Sigmoid colon (tissue), 7 donors: ENCODE results near the gene ACSS3. TPM values are rescaled to one million over a fixed set of nuclear protein-coding genes. Genes with fewer than 3 reads are reported as not detected.
A peak's percentile ranks its signal among the peaks of the same experiment; 100 is the strongest.
"Not testable (repeated sequence)": the region's sequence is repeated elsewhere in the genome, so short reads cannot be mapped to it uniquely, and the experiment has no call there.

Source experiments
- DNase-seq: peaks from one replicate; pipeline ENCODE4 v3.0.0-alpha.2; 2019
- H3K27ac ChIP-seq, 4 donors: fragments of 200-600 bp; sonication (generic); one replicate each; pipeline ENCODE4 v1.5.1; 2016 to 2019; ENCODE audit warnings: mild to moderate bottlenecking in 1 of 4
- H3K27me3 ChIP-seq, 3 donors: fragments of 200-600 bp; sonication (generic); one replicate each; pipeline ENCODE4 v1.5.1; 2019; ENCODE audit warnings: mild to moderate bottlenecking in 1 of 3
- H3K36me3 ChIP-seq, 4 donors: fragments of 200-600 bp; sonication (generic); one replicate each; pipeline ENCODE4 v1.5.1; 2016 to 2019
- H3K4me1 ChIP-seq, 4 donors: fragments of 200-600 bp; sonication (generic); one replicate each; pipeline ENCODE4 v1.5.1; 2017 to 2019
- H3K4me3 ChIP-seq, 4 donors: fragments of 200-600 bp; sonication (generic); one replicate each; pipeline ENCODE4 v1.5.1; 2017 to 2019; ENCODE audit warnings: mild to moderate bottlenecking in 2 of 4, moderate library complexity in 1 of 4
- H3K9me3 ChIP-seq, 4 donors: fragments of 200-600 bp in 3 of 4; sonication (generic) in 3 of 4; one replicate each; pipeline versions ENCODE4 v1.5.1 to v1.6.1; 2013 to 2019
- EP300 ChIP-seq, 4 donors: sonication (generic); formaldehyde crosslinking; IDR thresholded peaks; one replicate each; pipeline ENCODE4 v1.6.1; 2017; ENCODE audit warnings: antibody characterized with exemption in 4 of 4
- POLR2A ChIP-seq, 2 donors: fragments of 450-650 bp; IDR thresholded peaks; one replicate each; pipeline ENCODE4 v1.6.1; 2016; ENCODE audit warnings: antibody characterized with exemption in 2 of 2, mild to moderate bottlenecking in 2 of 2, moderate library complexity in 2 of 2
- POLR2AphosphoS5 ChIP-seq, 4 donors: sonication (generic); formaldehyde crosslinking; IDR thresholded peaks; one replicate each; pipeline ENCODE4 v1.6.1; 2017; ENCODE audit warnings: antibody characterized with exemption in 4 of 4
- WGBS, 2 donors: extraction: QIAGEN DNeasy Blood & Tissue Kit; methylation state at CpG; one replicate each; pipeline ENCODE4 v1.1.7; 2013; 5-methylcytosine and 5-hydroxymethylcytosine counted together
- intact Hi-C: fragments of 100-400 bp; cut with DNase I; formaldehyde crosslinking; loops from one replicate; pipeline ENCODE4 v1.15.1; 2023
- polyA plus RNA-seq, 3 donors: library from polyadenylated mRNA; stranded (reverse); fragments of 200-250 nt; gene quantifications; one replicate each; pipeline ENCODE4 v1.2.3, GENCODE V29; 2013
- total RNA-seq, 4 donors: library from RNA; depleted of rRNA; stranded (reverse); fragments of >200 nt; gene quantifications; one replicate each; pipeline ENCODE4 v1.1.0, GENCODE V29; 2016
- TF ChIP-seq, protein P1 (sequence below), 4 experiments: fragments of 450-650 bp in 3 of 4; fragments of 200-600 bp in 1 of 4; IDR thresholded peaks; one replicate each; pipeline ENCODE4 v1.5.1; 2016 to 2019; ENCODE audit warnings: antibody characterized with exemption in 4 of 4, mild to moderate bottlenecking in 3 of 4, moderate library complexity in 2 of 4
- donor health status: healthy with polysubstance abuse.
- donor health status: Bipolar disorder and iron deficiency.
- donor health status: healthy.

ACSS3 gene, protein sequence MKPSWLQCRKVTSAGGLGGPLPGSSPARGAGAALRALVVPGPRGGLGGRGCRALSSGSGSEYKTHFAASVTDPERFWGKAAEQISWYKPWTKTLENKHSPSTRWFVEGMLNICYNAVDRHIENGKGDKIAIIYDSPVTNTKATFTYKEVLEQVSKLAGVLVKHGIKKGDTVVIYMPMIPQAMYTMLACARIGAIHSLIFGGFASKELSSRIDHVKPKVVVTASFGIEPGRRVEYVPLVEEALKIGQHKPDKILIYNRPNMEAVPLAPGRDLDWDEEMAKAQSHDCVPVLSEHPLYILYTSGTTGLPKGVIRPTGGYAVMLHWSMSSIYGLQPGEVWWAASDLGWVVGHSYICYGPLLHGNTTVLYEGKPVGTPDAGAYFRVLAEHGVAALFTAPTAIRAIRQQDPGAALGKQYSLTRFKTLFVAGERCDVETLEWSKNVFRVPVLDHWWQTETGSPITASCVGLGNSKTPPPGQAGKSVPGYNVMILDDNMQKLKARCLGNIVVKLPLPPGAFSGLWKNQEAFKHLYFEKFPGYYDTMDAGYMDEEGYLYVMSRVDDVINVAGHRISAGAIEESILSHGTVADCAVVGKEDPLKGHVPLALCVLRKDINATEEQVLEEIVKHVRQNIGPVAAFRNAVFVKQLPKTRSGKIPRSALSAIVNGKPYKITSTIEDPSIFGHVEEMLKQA
- total RNA-seq (10 to 100 TPM in 3 of 4 donors, 1 to 10 TPM in 1; 9.9 to 26.7 (median 16.6) TPM), polyA plus RNA-seq (1 to 10 TPM in 2 of 3 donors, under 1 TPM in 1; 0.46 to 3.0 (median 1.9) TPM)

DNA sequence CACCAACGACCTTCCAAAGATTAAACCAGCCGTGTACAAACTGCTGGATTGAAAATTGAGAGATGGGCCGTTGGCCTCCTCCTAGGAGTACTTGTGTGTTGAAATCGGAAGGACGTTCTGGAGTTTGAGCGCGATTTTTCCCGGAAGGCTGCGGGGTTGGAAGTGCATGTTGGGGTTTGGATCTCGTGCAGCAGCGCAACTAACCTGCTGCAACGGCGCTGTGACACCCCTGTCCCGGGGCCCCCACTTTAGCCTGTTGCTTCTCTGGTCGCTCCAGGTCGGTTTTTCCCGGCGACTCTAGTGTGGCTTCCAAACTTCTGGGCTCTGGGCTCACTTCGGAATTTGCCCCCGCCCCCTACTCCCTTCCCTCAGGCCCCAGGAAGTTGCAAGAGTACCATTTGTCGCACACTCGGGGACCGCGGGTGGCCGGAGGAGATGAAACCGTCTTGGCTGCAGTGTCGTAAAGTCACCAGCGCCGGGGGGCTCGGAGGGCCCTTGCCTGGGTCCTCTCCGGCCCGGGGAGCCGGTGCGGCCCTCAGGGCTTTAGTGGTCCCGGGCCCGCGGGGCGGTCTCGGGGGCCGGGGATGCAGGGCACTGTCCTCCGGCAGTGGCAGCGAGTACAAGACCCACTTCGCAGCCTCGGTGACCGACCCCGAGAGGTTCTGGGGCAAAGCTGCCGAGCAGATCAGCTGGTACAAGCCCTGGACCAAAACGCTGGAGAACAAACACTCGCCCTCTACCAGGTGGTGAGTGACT lies at the start of gene ACSS3:
ACSS3 (plus strand) TSS at position 394 of the 756 bp plus-strand sequence; CDS start at position 436, 42 bp downstream.
- Histone ChIP-seq H3K27ac (peak within 1 kb of the TSS; percentile 66 to 72 (median 68)), H3K9me3 (no peaks in the 10 kb centered on the region), H3K4me3 (peak within 1 kb of the TSS; percentile 49 to 58 (median 55)), H3K4me1 (peaks cover 0 to 16% (median 8%) of the 10 kb centered on the region in 4 donors), H3K36me3 (no peaks in the 10 kb centered on the region), H3K27me3 (peaks cover 0 to 18% (median 5%) of the 10 kb centered on the region in 3 donors)
- peak; percentile 74 for DNase-seq
- intact Hi-C loops = no loop called here
- TF ChIP-seq POLR2AphosphoS5 (IDR thresholded peaks at IDR 0.05) (no peak), POLR2A (IDR thresholded peaks at IDR 0.05) (no peak), EP300 (IDR thresholded peaks at IDR 0.05) (no peak)
- TF ChIP-seq, protein P1, sequence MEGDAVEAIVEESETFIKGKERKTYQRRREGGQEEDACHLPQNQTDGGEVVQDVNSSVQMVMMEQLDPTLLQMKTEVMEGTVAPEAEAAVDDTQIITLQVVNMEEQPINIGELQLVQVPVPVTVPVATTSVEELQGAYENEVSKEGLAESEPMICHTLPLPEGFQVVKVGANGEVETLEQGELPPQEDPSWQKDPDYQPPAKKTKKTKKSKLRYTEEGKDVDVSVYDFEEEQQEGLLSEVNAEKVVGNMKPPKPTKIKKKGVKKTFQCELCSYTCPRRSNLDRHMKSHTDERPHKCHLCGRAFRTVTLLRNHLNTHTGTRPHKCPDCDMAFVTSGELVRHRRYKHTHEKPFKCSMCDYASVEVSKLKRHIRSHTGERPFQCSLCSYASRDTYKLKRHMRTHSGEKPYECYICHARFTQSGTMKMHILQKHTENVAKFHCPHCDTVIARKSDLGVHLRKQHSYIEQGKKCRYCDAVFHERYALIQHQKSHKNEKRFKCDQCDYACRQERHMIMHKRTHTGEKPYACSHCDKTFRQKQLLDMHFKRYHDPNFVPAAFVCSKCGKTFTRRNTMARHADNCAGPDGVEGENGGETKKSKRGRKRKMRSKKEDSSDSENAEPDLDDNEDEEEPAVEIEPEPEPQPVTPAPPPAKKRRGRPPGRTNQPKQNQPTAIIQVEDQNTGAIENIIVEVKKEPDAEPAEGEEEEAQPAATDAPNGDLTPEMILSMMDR (IDR thresholded peaks at IDR 0.05) = no peak
- 5 to 16% methylated on average over 49 of the region's 49 CpGs for WGBS, 2 donors

DNA sequence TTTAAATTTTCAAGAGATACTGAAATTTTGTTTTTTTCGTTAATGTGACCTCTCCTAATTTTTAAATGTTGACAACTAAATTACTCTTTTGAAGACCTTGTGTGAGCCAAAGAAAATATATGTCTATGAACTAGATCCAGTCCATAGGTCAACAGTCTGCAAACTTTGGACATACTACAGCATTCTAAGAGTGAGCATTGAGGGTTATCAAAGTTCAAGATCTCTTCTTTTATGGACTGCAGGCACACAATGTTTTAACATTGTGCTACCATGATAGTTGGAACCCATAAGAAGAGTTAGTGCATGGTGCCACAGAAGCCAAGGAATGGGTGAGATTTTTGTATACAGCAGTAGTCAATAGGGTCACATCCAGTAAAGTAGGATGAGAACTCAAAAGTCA lies 43.0 kb upstream of the ACSS3 start:
- no peak for TF ChIP-seq POLR2AphosphoS5 (IDR thresholded peaks at IDR 0.05)
- TF ChIP-seq POLR2A (IDR thresholded peaks at IDR 0.05) = no peak
- TF ChIP-seq EP300 (IDR thresholded peaks at IDR 0.05) = no peak
- TF ChIP-seq, protein P1 (IDR thresholded peaks at IDR 0.05) = no peak

DNA sequence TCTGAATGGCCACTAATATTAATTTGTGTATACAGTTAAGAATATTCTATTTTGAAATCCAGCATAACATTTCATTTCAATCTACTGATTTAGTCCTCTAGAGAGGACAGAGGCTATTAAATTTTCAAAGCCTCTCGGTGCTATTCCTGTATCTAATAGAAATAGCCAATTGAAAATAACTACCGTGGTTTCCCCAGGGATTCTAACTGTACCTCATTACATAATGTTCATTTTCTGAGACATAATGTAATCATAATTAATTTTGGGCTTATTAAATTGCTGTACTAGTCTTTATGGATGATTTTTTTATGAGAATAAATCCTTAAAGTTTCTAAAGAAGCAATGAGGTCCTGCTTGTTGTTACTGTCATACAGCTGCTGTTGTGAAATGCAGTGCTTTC lies 38.6 kb upstream of the ACSS3 start:
- TF ChIP-seq EP300 (IDR thresholded peaks at IDR 0.05) (no peak), POLR2A (IDR thresholded peaks at IDR 0.05) (no peak), POLR2AphosphoS5 (IDR thresholded peaks at IDR 0.05) (no peak)
- TF ChIP-seq, protein P1 (IDR thresholded peaks at IDR 0.05) = no peak
- no peaks in the 10 kb centered on the region for H3K36me3 ChIP-seq
- intact Hi-C loops = no loop called here
- no peak overlapping the region for H3K4me3 ChIP-seq
- no peaks in the 10 kb centered on the region for H3K27me3 ChIP-seq
- no peaks in the 10 kb centered on the region for H3K4me1 ChIP-seq
- no peak overlapping the region for H3K27ac ChIP-seq
- H3K9me3 ChIP-seq = no peaks in the 10 kb centered on the region
- DNase-seq = no peak
- 78 to 85% methylated on average over 2 of the region's 2 CpGs for WGBS, 2 donors

More for the DNA sequence above, 43.0 kb upstream of the ACSS3 start:
- no peak for DNase-seq
- no peak overlapping the region for H3K4me3 ChIP-seq
- H3K36me3 ChIP-seq = no peaks in the 10 kb centered on the region
- intact Hi-C loops = no loop called here
- no peaks in the 10 kb centered on the region for H3K4me1 ChIP-seq
- no peaks in the 10 kb centered on the region for H3K9me3 ChIP-seq
- 47 to 69% methylated on average over 1 of the region's 1 CpG for WGBS, 2 donors
- no peak overlapping the region for H3K27ac ChIP-seq
- H3K27me3 ChIP-seq = no peaks in the 10 kb centered on the region

DNA sequence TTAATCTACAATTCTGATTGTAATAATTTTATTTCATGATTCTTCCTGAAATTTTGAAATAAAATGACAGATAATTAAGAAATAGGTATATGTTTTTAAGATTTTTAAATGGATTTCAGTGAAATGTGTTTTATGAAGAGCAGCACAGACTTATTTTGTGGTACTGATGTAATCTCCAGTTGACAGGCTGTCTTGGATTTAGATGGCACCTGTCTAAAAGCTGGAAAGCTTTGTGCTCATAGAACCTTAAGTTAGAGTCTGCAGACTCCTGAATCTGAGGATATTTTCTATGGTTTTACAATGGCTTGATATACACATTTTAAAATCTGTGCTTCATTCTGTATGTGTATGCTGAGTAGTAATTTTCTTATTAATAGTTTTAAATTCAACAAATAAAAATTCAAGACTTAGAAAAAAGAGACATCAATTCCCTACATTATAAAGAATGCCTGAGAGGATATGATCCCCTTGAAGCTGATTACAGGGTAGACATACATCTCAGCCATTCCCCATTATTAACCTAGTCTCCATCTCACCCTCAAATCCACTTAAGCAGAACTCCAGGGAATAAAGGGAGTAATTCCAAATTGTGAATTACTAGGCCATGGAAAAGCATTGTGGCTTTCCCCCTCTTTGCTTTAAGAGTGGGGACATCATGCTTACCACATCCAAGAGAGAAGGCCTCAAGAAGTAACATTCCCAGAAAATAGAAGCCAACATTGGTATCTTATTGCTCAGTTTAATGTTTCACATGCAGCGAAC lies 33.7 kb upstream of the ACSS3 start:
- intact Hi-C loops = no loop called here
- Histone ChIP-seq H3K36me3 (no peaks in the 10 kb centered on the region), H3K9me3 (peaks cover 0 to 2% (median 0%) of the 10 kb centered on the region in 4 donors), H3K27ac (no peak overlapping the region), H3K4me3 (no peak overlapping the region), H3K27me3 (no peaks in the 10 kb centered on the region), H3K4me1 (no peaks in the 10 kb centered on the region)
- no peak for DNase-seq
- 92 to 96% methylated on average over 1 of the region's 1 CpG for WGBS, 2 donors
- TF ChIP-seq EP300 (IDR thresholded peaks at IDR 0.05) (no peak), POLR2A (IDR thresholded peaks at IDR 0.05) (no peak), POLR2AphosphoS5 (IDR thresholded peaks at IDR 0.05) (no peak)
- TF ChIP-seq, protein P1 (IDR thresholded peaks at IDR 0.05) = no peak

DNA sequence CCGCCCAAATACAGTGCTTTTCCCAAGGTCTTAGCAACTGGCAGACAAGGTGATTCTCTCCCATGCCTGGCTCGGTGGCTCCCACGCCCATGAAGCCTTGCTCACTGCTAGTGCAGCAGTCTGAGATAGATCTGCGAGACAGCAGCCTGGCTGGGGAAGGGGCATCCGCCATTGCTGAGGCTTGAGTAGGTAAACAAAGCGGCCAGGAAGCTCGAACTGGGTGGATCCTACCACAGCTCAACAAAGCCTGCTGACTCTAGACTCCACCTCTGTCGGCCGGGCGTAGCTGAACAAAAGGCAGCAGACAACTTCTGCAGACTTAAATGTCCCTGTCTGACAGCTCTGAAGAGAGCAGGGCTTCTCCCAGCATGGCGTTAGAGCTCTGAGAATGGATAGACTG lies 12.9 kb upstream of the ACSS3 start:
- intact Hi-C loops, H3K4me1 ChIP-seq, H3K4me3 ChIP-seq, H3K27ac ChIP-seq, DNase-seq, H3K9me3 ChIP-seq, H3K27me3 ChIP-seq, H3K36me3 ChIP-seq: not testable (repeated sequence)
- 84 to 88% methylated on average over 11 of the region's 11 CpGs for WGBS, 2 donors
